DMS153 treated with DMSO at 0.1 percent for 48 hours (cell line): ENCODE measurements around the gene SLC26A6.

Experiments used
- DNase-seq: peaks from one replicate; lab custom pipeline; 2025; ENCODE audit not compliant: unreplicated experiment; lab: John Stamatoyannopoulos, UW

SLC26A6 gene

GRCh38 chr3:48661501-48662144 is 26.4 kb upstream of the SLC26A6 start:
- DNase-seq: no peak

- DNase-seq: no peak
Observed at GRCh38 chr3:48660800-48661400, 25.6 kb upstream of the SLC26A6 start.

GRCh38 chr3:48656841-48657281 is 21.6 kb upstream of the SLC26A6 start:
- no peak for DNase-seq

- DNase-seq: no peak
Observed at GRCh38 chr3:48656061-48656840, 21.0 kb upstream of the SLC26A6 start.

GRCh38 chr3:48655606-48656005 is 20.3 kb upstream of the SLC26A6 start:
- no peak for DNase-seq

- no peak for DNase-seq
Observed at GRCh38 chr3:48655063-48655462, 19.8 kb upstream of the SLC26A6 start.

GRCh38 chr3:48652923-48653715 is 17.9 kb upstream of the SLC26A6 start:
- DNase-seq: no peak

- DNase-seq: no peak
Observed at GRCh38 chr3:48651771-48652170, 16.5 kb upstream of the SLC26A6 start.

- no peak for DNase-seq
Observed at GRCh38 chr3:48650723-48651122, 15.5 kb upstream of the SLC26A6 start.

- no peak for DNase-seq
Observed at GRCh38 chr3:48648188-48648850, 13.1 kb upstream of the SLC26A6 start.

GRCh38 chr3:48647714-48648113 is 12.5 kb upstream of the SLC26A6 start:
- DNase-seq: no peak

- no peak for DNase-seq
Observed at GRCh38 chr3:48644898-48645760, 9.9 kb upstream of the SLC26A6 start.

- DNase-seq: no peak
Observed at GRCh38 chr3:48642605-48643004, 7.3 kb upstream of the SLC26A6 start.

- no peak for DNase-seq
Observed at GRCh38 chr3:48641396-48641795, 6.1 kb upstream of the SLC26A6 start.

GRCh38 chr3:48639944-48640606 is 4.8 kb upstream of the SLC26A6 start:
- no peak for DNase-seq

- DNase-seq: no peak
Observed at GRCh38 chr3:48637305-48637704, 2.0 kb upstream of the SLC26A6 start.

GRCh38 chr3:48636149-48636655 is 941 bp upstream of the SLC26A6 start:
- no peak for DNase-seq

- no peak for DNase-seq
Observed at GRCh38 chr3:48634661-48635221, 520 bp downstream of the SLC26A6 start.

- DNase-seq: no peak
Observed at GRCh38 chr3:48633743-48634142, 1.5 kb downstream of the SLC26A6 start.
